GM19238 (cell line): Measurements from ENCODE around the gene APBB3.

Experiments
- DNase-seq: peaks from one replicate; pipeline ENCODE4 v3.0.0; 2011; ENCODE audit warnings: low spot score; ENCODE audit not compliant: insufficient read length

APBB3 gene

GRCh38 chr5:140576776-140577201 is 12.4 kb upstream of the APBB3 start:
- DNase-seq: no peak

DNA sequence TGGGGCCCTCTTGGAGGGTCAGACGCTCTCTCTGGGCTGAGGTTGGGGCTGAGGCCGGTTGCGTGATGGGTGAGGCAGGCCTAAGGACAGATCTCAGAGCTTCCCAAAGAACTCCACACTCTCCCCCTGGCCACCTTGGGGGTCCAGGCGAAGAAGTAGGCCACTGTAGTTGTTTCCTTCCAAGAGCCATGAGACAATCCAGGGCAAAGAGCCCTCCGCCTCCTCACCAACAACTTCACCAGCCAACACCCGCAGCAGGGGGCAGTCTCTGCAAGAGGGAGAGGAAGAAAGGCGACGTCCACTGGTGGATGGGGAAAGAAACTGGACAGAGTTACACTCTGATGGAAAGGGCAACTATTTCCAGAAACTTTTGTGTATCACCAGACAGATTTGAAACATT is 10.9 kb upstream of the APBB3 start:
- DNase-seq: no peak

DNA sequence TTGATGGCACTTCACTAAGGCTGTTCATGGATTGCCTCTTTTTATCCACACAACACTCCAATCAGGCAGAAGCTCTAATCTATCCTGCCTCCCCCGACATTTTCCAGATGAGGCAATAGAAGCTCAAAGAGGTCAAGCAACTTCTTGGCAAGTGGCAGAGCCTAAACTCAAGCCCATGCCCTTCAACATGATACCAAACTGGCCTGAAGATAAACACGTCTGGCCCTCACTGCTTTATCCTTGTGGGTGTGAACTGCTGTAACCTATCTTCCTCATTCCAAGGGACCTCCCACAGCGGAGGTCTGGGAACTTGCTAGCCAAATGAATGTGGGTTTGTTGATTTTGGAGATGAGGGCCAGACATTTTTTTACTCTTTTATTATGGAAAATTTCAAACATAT is 9.8 kb upstream of the APBB3 start:
- no peak for DNase-seq

- DNase-seq: no peak
Measured at GRCh38 chr5:140573683-140574082, 9.3 kb upstream of the APBB3 start.

DNA sequence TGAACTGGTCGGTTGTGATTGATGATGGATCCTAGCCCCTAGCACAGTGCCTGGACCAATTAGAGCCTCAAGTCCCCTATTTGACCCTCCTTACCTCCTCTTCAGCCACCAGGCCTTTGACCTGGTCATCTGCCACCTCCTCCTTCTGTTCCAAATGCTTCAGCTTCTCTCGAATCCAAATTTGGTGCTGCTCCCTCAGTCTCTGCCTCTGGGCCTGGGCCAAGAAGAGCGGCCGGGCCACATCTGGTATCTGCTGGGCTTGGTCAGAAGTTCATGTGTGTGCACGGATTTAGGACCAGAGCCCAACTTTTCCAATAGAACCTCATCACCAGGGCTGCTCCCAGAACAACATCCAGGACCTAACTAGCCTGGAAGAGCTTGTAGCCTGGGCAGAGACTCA is 6.7 kb upstream of the APBB3 start:
- no peak for DNase-seq

DNA sequence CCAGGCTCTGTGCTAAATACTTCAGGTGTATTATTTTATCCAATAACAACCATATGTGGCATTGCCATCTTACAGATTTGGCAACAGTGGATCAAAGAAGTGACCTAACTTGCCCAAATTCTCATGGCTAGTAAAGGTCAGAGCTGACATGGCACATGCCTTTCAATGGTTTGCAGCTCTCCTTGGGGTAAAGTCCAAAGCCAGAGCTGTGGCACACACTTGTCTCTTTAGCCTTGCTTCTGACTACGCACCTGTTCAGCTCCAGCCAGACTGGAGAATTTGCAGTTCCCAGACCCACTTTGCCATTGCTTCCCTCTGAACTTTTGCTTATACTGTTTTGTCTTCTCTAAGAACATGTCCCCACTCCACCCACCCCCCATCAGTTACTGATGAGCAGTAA is 6.1 kb upstream of the APBB3 start:
- no peak for DNase-seq

GRCh38 chr5:140570058-140570457 is 5.7 kb upstream of the APBB3 start:
- DNase-seq: no peak

DNA sequence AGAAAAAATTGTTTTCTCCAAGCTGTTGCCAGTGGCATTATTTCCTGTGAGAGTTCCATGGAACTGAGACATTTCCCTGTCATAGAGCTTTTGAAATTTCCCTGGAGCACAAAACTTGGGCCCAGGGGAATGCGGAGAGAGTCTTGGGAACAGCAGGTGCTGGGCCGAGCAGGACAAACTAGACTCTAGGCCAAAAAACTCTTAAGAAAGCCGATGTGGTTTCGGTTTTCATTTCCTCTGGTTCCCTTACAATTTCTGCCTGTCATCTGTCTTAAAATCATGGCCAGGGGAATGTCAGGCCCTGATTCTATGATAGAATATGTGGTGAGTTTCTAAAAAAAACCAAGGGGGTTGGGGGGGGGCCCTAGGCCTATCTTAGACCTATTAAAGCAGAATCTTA is 4.8 kb upstream of the APBB3 start:
- DNase-seq: no peak

GRCh38 chr5:140568443-140569063 is 4.2 kb upstream of the APBB3 start:
- DNase-seq: no peak

- DNase-seq: no peak
Measured at GRCh38 chr5:140567871-140568270, 3.5 kb upstream of the APBB3 start.

DNA sequence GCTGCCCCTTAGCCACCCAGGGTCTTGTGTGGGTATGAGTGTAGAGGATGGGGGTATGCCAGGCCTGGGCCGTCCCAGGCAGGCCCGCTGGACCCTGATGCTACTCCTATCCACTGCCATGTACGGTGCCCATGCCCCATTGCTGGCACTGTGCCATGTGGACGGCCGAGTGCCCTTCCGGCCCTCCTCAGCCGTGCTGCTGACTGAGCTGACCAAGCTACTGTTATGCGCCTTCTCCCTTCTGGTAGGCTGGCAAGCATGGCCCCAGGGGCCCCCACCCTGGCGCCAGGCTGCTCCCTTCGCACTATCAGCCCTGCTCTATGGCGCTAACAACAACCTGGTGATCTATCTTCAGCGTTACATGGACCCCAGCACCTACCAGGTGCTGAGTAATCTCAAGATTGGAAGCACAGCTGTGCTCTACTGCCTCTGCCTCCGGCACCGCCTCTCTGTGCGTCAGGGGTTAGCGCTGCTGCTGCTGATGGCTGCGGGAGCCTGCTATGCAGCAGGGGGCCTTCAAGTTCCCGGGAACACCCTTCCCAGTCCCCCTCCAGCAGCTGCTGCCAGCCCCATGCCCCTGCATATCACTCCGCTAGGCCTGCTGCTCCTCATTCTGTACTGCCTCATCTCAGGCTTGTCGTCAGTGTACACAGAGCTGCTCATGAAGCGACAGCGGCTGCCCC is 2.9 kb upstream of the APBB3 start:
- no peak for DNase-seq

- no peak for DNase-seq
Measured at GRCh38 chr5:140566665-140567064, 2.3 kb upstream of the APBB3 start.

DNA sequence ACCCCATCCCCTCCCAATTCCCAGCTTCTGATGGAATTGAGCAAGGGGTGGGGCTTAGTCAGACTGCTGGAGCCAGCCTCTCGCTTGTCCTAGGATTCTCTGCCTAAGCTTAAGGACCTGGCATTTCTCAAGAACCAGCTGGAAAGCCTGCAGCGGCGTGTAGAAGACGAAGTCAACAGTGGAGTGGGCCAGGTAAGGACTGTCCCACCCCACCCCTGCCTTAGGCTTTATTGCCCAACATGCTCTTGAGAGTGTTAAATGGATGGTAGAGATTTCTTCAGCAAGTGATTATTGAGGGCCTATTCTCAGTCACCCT is 1.3 kb upstream of the APBB3 start:
- no peak for DNase-seq

DNA sequence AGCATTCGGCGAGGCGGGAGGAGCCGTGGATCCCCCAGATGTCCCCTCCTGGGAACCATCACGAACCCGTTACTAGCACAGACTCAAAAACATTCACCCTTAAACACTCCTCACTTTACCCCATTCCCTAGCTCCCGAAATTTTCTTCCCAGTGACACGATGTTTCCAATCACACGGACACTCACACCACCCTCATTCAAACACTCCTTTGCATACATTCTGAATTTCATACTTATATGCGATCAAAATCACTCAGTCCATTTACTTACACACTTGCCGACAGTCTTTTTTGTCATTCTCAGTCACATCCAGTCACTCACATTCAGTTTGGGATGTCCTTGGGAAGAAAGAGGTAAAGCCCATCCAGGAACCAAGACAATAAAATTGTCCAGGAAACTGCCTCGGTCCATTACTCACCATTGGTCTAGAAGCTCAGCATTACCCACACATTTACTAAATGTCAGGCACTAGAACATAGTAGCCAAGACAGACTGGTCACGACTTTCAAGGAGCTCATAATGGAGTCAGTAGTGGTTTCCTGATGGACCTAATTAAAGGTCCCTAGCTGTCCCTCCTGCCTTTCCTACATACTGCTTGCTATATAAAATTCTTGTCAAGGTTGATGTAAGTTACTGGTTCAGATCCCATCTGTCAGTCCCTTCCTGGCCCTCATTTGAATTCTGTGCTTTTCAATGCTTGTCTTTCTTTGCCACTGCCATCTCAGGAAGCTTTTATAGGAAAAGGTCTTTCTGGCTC is 804 bp upstream of the APBB3 start:
- no peak for DNase-seq

- DNase-seq: no peak
Measured at GRCh38 chr5:140563596-140563995, 802 bp downstream of the APBB3 start.

DNA sequence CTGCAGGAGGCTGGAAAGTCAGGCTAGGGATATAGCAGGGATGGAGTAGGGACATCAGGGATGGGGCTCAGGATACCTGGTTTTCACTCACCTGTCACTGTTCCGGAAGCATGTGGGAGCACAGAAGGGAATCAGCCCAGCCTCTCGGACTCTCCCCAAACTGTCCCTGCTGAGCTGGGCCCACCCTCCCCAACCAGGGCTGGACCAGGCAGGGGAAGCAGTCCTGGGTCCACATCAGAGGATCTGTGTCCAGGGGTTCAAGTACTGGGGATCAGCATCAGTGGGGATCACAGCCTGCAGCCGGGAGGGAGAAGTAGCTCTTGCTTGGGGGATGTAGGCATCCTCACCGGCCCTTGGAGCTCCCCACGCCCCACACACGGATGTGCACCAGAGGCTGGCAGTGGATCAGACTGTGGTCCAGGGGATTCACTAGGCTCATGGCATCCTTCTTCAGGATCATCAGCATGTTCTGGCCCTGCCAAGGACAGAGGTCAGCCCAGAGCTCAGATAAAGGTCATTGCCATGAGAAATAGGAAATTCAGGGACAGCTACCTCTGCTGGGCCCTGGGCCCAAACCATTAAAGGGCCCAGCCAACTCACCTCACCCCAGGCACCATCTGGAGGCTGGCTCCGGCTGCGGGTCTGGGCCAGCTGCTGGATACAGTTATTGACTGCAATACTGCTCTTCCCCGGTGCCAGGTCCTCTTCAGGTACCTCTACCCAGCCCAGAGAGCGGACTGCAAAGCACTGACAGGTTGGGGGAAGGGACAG is 2.5 kb downstream of the APBB3 start:
- no peak for DNase-seq

DNA sequence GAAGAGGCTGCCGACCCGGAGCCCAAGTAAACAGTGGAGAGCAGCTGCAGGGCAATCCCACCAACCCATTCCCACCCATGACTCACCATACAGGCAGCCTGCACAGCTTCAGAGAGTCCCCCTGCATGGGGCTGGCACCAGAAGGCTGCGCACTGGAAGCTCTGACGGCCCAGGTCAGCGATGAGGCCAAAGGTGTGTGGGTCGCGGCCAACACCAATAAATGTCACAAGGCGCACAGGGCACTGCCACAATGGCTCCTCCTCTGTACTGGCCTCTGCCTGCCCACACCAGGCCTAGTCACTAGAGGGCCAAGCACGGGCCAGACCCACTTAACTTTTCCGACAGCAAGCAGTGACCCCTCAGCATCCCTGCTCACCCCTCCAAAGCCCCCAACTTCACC is 4.2 kb downstream of the APBB3 start:
- no peak for DNase-seq

GRCh38 chr5:140558542-140558941 is 5.9 kb downstream of the APBB3 start:
- no peak for DNase-seq

- DNase-seq: no peak
Measured at GRCh38 chr5:140557965-140558364, 6.4 kb downstream of the APBB3 start.

GRCh38 chr5:140557136-140557805 is 7.1 kb downstream of the APBB3 start, which contains the start of gene SRA1:
TSS of gene SRA1 (minus strand) at chr5:140557473. CDS start at chr5:140557452, 21 bp downstream.
- DNase-seq: peak; percentile 92

DNA sequence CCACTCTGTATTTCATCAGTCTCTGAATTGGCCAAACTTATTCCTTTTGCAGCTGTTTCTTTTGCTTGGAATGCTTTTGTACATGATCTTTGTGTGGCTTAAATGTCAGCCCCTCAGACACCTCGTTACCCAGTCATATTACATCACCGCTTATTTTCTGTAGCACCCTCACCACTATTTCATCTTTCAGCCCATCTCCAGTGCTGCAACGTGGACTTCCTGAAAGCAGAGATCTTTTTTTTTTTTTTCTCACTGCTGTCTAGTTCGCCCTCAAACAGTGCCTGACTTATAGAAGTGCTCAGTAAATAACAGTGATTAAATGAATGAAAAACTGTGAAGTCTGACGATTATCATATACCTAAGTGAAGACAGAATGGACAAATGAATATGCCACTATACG is 8.0 kb downstream of the APBB3 start:
- DNase-seq: no peak
